ENCODE data around the gene ERAP2. TPM values are rescaled to one million over a fixed set of nuclear protein-coding genes. Genes with fewer than 3 reads are reported as not detected.

ERAP2 gene
- total RNA-seq, 2 experiments from 2014 or later: 56.6 to 61.4 TPM

DNA sequence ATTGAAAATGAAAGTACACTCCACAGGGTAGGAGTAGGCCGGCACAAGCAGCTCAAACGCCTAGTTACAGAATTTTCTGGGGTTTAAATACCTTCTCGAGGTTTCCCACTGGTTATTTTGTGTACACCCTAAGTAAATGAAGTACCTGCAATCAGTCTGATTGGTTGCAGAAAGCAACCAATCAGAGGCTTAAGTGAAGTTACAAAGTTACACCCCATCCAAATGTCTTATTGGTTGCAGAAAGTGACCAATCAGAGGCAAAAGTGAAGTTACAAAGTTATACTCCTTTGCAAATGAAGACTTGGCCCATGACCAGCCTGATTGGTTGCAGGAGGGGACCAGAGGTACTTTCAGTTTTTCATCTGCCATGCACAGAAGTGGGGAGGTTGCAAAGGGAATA, 33.2 kb upstream of the ERAP2 start:
- no peak for ATAC-seq (ENCODE audit: poor library complexity)

GRCh38 chr5:96844481-96844990, 31.8 kb upstream of the ERAP2 start:
- Histone ChIP-seq H3K27me3 (ENCODE audit: control insufficient read depth in 1 of 2, insufficient read depth in 2 of 2, low read length in 2 of 2) (no peaks in the 10 kb centered on the region), H3K4me3 (ENCODE audit: low read length) (no peak overlapping the region), H3K27ac (ENCODE audit: low read depth in 1 of 2, low read length in 2 of 2) (no peak overlapping the region), H3K9me3 (ENCODE audit: control insufficient read depth in 1 of 2, insufficient read depth in 1 of 2, low read length in 2 of 2) (no peaks in the 10 kb centered on the region), H3K36me3 (ENCODE audit: insufficient read depth, low read length) (no peaks in the 10 kb centered on the region), H3K4me1 (ENCODE audit: insufficient read depth, low read length) (no peaks in the 10 kb centered on the region)
- Mint-ChIP-seq H3K4me1 (ENCODE audit: low read depth) (peaks cover 4% of the 10 kb centered on the region), H3K27ac (no peak overlapping the region), H3K36me3 (ENCODE audit: low read depth) (no peaks in the 10 kb centered on the region), H3K9me3 (no peaks in the 10 kb centered on the region), H3K4me3 (no peak overlapping the region), H3K27me3 (no peaks in the 10 kb centered on the region)
- ATAC-seq (ENCODE audit: poor library complexity) (no peak), DNase-seq (no peak)
- TF ChIP-seq CTCF (IDR thresholded peaks at IDR 0.05): no peak
- ChIA-PET POLR2A (no interaction called here), CTCF (no interaction called here)
- intact Hi-C loops (cut with DNase I, micrococcal nuclease): no loop called here

More for the DNA sequence above, 33.2 kb upstream of the ERAP2 start:
- TF ChIP-seq CTCF (IDR thresholded peaks at IDR 0.05): no peak
- ChIA-PET CTCF (no interaction called here), POLR2A (interaction anchor here (1.0 kb wide), 1 partner anchor 11 kb away, joined by 3 read pairs; no protein-coding TSS in a partner anchor)
- H3K27me3 ChIP-seq (ENCODE audit: control insufficient read depth in 1 of 2, insufficient read depth in 2 of 2, low read length in 2 of 2): no peaks in the 10 kb centered on the region
- H3K27me3 Mint-ChIP-seq: no peaks in the 10 kb centered on the region
- no peaks in the 10 kb centered on the region for H3K36me3 Mint-ChIP-seq (ENCODE audit: low read depth)
- no peak for DNase-seq
- no peaks in the 10 kb centered on the region for H3K9me3 ChIP-seq (ENCODE audit: control insufficient read depth in 1 of 2, insufficient read depth in 1 of 2, low read length in 2 of 2)
- intact Hi-C loops (cut with DNase I, micrococcal nuclease): no loop called here
- H3K36me3 ChIP-seq (ENCODE audit: insufficient read depth, low read length): no peaks in the 10 kb centered on the region
- no peak overlapping the region for H3K4me3 Mint-ChIP-seq
- H3K9me3 Mint-ChIP-seq: no peaks in the 10 kb centered on the region
- no peak overlapping the region for H3K4me3 ChIP-seq (ENCODE audit: low read length)
- H3K27ac ChIP-seq (ENCODE audit: low read depth in 1 of 2, low read length in 2 of 2): no peak overlapping the region
- H3K4me1 ChIP-seq (ENCODE audit: insufficient read depth, low read length): no peaks in the 10 kb centered on the region
- H3K4me1 Mint-ChIP-seq (ENCODE audit: low read depth): peaks cover 4% of the 10 kb centered on the region
- no peak overlapping the region for H3K27ac Mint-ChIP-seq

DNA sequence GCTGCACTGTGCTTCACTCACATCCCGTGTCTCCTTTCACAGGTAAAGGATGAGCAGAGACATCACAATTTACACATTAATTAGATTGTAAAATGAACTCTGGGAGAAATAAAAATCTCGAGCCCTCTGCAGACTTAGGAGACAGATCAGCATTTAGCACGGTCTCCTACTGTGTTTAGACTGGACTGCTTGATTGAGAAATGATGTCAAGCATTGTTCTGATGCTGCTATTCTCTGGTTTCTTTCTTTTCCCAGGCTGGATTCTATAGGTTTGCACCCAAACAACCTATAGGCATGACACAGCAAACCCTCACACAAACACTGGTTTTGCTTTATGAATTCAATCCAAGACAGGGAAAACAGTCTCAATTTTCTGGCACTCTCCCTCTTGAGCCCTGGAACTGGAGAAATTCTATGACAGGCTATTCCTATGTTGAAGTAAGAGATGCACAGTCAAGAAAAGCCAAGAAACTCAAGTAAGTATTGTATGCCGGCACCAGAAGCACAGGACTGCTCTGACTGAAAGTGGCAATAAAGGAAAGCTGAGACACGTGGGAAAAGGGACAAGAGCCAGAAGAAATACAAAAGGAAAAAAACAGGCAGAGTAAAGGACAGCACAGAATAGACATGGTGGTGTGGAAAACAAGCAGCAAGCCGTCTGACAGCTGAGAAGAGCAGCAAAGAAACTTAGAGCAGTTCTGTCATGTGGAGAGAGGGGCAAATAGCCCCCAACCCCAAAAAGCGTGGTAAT, 24.8 kb upstream of the ERAP2 start:
- Mint-ChIP-seq H3K27ac (no peak overlapping the region), H3K4me1 (ENCODE audit: low read depth) (no peaks in the 10 kb centered on the region), H3K4me3 (no peak overlapping the region), H3K9me3 (no peaks in the 10 kb centered on the region), H3K36me3 (ENCODE audit: low read depth) (no peaks in the 10 kb centered on the region), H3K27me3 (no peaks in the 10 kb centered on the region)
- Histone ChIP-seq H3K36me3 (ENCODE audit: insufficient read depth, low read length) (no peaks in the 10 kb centered on the region), H3K4me3 (ENCODE audit: low read length) (no peak overlapping the region), H3K4me1 (ENCODE audit: insufficient read depth, low read length) (no peaks in the 10 kb centered on the region), H3K9me3 (ENCODE audit: control insufficient read depth in 1 of 2, insufficient read depth in 1 of 2, low read length in 2 of 2) (no peaks in the 10 kb centered on the region), H3K27ac (ENCODE audit: low read depth in 1 of 2, low read length in 2 of 2) (no peak overlapping the region), H3K27me3 (ENCODE audit: control insufficient read depth in 1 of 2, insufficient read depth in 2 of 2, low read length in 2 of 2) (no peaks in the 10 kb centered on the region)
- DNase-seq (no peak), ATAC-seq (ENCODE audit: poor library complexity) (no peak)
- CTCF ChIA-PET: no interaction called here
- POLR2A ChIA-PET: no interaction called here
- no peak for TF ChIP-seq CTCF (IDR thresholded peaks at IDR 0.05)
- intact Hi-C loops (cut with DNase I, micrococcal nuclease): no loop called here
